ENCODE data around the gene RIMOC1.
"Not testable (repeated sequence)": the region's sequence is repeated elsewhere in the genome, so short reads cannot be mapped to it uniquely, and the experiment has no call there.

RIMOC1 gene

GRCh38 chr5:41891066-41891707, 13.0 kb upstream of the RIMOC1 start:
- no peak for DNase-seq

- DNase-seq, result no peak
Observed at GRCh38 chr5:41892031-41892430, 12.1 kb upstream of the RIMOC1 start.

GRCh38 chr5:41893074-41893851, 10.9 kb upstream of the RIMOC1 start:
- DNase-seq, result no peak

- no peak for DNase-seq
Observed at GRCh38 chr5:41896230-41896629, 7.9 kb upstream of the RIMOC1 start.

GRCh38 chr5:41903382-41903891, 707 bp upstream of the RIMOC1 start:
- no peak for DNase-seq

GRCh38 chr5:41906151-41906550, 2.0 kb downstream of the RIMOC1 start:
- DNase-seq, result no peak

GRCh38 chr5:41908374-41909079, 4.4 kb downstream of the RIMOC1 start:
- no peak for DNase-seq

GRCh38 chr5:41918105-41918504, 14.0 kb downstream of the RIMOC1 start:
- no peak for DNase-seq

GRCh38 chr5:41921166-41921565, 17.0 kb downstream of the RIMOC1 start:
- DNase-seq, result no peak

- no peak for DNase-seq
Observed at GRCh38 chr5:41921874-41922273, 17.7 kb downstream of the RIMOC1 start.

- no peak for DNase-seq
Observed at GRCh38 chr5:41924526-41924871, 20.4 kb downstream of the RIMOC1 start.

GRCh38 chr5:41924872-41925554, 20.9 kb downstream of the RIMOC1 start, which contains the start of gene FBXO4:
Gene FBXO4, plus strand, starts transcription at chr5:41925281. Its CDS starts 29 bp downstream, at chr5:41925310.
- peak; percentile 69 for DNase-seq

GRCh38 chr5:41925555-41925951, 21.4 kb downstream of the RIMOC1 start:
- DNase-seq, result peak; percentile 24

- no peak for DNase-seq
Observed at GRCh38 chr5:41927604-41928003, 23.5 kb downstream of the RIMOC1 start.

GRCh38 chr5:41929035-41929434, 24.9 kb downstream of the RIMOC1 start:
- DNase-seq, result no peak

GRCh38 chr5:41932770-41933169, 28.6 kb downstream of the RIMOC1 start:
- no peak for DNase-seq

GRCh38 chr5:41935544-41935943, 31.4 kb downstream of the RIMOC1 start:
- DNase-seq, result no peak

GRCh38 chr5:41940641-41941040, 36.5 kb downstream of the RIMOC1 start:
- DNase-seq, result no peak

- not testable (repeated sequence) for DNase-seq
Observed at GRCh38 chr5:41945332-41945955, 41.3 kb downstream of the RIMOC1 start.

- no peak for DNase-seq
Observed at GRCh38 chr5:41951224-41951623, 47.1 kb downstream of the RIMOC1 start.
